GM19043 (cell line): ENCODE measurements around the gene RPL31.

Experiments used
- ATAC-seq: cut with Tn5 transposase; IDR thresholded peaks from one replicate; pipeline ENCODE4 v1.9.1; 2021; ENCODE audit warnings: low read depth; ENCODE audit not compliant: unreplicated experiment

The RPL31 gene

DNA sequence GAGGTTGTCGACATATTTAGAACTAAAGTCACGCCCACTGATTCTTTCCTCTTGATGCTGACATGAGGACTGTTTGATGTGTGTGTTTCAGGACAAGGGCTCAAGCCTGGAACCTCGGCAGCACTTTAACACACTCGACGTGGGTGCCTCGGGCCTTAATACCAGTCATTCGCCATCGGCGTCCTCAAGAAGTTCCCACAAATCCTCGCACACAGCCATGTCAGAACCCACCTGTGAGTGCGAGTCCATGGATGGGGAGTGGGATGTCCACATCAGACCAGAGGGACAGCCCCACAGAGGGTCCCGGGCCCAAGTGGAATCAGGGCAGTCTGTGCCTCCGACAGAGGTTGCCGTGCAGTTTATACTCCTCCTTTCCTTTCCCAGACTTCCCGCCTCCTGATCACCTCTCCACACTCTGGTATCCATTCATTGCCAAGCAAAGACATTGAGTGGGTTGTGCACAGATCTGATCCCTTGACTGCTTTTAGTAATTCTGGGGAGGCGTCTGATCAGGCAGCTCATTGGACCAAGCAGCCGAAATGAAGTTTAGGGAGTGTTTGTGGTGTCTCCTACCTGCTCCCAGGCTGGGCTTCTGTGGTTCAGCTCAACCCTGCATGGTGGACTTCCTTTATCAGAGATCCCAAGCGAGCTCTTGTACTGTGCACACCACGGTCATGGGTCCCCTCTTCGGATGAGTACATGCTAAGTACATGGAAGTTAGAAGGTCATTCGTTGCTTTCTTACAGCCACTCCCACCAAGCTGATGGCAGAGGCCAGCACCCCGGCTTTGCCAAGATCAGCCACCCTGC lies 27.2 kb upstream of the RPL31 start:
- no peak for ATAC-seq

GRCh38 chr2:100975521-100975785 lies 26.6 kb upstream of the RPL31 start:
- ATAC-seq: no peak

- ATAC-seq: no peak
Measured at GRCh38 chr2:100976061-100976460, 26.0 kb upstream of the RPL31 start.

DNA sequence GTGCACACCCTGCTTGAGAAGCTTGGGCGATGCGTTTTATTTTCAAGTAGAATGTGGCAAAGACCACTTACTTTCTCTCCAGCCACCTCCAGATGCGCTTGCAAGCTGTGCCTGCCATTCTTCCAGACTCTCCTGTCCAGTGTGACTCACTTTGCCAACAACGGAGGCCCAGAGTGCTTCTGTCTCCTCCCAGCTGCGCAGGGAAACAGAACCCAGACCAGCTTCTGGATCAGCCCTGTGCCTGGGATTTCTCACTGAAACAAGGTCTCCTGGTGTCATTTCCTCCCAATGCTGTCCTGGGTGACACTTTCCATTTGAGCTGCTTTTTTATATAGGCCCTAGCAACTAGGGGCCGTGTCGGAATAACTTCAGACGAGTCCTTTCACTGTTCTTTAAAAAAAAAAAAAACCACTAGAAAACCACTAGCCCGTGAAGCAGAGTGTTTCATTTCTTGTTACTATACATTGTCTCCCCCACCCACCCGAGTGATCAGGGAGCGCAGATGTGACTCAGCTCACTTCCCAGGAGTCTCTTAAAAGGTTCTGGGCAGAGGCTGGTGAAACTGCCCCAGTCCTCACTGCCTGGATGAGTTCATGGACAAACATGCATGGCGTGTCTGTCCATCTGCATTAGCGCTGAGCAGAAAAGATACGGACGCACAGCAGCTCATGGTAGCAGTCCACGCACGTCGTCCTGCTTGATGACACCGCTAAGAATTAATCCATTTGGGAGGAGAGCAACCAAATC lies 25.3 kb upstream of the RPL31 start:
- peak; percentile 92 for ATAC-seq

DNA sequence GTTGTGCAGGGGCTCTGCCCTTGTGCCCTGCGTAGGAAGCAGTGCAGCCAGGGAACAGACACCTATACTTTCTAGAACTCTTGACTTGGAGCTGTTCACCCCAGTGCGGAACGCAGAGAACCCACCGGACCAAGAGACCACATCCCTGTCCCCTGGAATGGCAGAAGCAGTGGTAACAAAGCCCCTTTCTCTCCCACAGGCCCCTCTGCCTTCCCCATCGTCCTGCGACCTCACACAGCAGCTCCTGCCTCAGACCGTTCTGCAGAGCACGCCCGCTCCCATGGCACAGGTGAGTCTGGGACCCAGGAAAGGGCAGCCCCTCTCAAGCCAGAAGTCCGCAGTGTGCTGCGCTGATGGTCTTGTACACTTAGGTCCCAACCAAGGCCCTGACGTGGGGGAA lies 24.6 kb upstream of the RPL31 start:
- no peak for ATAC-seq

DNA sequence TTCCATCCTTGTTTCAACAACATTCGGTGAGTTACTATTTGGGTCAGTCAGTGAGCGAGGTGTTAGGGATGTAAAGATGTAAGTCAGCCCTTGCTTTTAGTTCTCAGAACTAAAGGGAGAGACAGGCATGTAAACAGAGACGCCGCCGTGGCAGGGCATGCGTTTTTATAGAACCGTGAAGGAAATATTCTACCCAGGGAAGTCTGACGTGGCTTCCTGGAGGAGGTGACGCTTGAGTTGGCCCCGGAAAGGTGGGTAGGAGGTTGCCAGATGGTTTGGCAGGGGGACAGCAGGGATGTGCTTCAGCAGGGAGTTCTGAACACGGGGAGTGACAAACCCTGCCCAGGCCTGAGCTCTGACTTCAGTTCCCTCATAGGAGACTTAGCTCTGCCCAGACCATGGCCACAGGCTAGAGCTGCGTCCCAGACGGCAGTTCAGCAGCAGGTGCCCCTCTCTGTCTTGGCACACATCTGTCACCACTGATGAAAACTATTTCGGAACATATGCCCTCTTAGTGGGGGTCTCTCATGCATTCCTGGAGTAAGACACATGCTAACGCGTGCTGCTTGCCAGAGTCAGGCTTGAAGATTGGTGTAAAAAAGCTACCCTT lies 23.4 kb upstream of the RPL31 start:
- ATAC-seq: no peak

- ATAC-seq: no peak
Measured at GRCh38 chr2:100980046-100980445, 22.0 kb upstream of the RPL31 start.

DNA sequence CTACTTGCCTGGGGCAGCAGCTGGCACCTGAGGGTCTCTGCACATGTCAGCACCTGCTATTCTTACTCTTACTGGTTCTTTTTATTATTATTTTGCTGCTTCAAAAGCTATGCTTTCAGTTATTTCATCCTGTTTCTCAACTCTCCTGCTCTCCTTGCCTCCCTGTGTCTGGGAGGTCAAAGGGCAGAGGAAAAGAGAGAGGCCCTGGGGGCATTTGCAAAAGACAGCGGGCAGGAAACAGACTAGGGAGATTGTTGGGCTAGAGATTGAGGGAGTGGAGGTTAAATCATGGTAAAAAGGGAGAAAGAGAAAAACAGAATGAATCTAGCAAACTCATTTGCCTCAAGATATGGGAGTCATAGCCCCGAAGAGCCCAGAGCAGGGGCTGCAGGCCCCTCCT lies 21.1 kb upstream of the RPL31 start:
- no peak for ATAC-seq

GRCh38 chr2:100982431-100982861 lies 19.6 kb upstream of the RPL31 start:
- ATAC-seq: no peak

DNA sequence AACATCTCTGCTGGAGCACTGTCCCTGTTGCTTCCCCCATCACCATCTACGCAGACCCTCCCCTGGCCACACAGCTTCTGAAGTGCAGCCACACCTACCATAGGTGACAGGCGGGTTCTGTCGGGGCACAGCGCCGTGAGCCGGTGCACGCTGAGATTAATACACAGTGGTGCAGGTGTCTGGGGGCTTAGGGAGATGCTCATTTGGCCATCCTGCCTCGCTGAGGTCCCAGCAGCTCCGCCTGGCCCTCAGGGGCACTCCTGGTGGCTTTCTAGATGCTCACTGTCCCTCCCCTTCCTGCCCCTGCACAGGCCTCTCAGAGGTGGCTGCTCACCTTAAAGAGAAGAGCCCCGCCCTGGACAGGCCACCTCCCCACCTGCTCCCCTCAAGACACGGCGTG lies 18.9 kb upstream of the RPL31 start:
- no peak for ATAC-seq

DNA sequence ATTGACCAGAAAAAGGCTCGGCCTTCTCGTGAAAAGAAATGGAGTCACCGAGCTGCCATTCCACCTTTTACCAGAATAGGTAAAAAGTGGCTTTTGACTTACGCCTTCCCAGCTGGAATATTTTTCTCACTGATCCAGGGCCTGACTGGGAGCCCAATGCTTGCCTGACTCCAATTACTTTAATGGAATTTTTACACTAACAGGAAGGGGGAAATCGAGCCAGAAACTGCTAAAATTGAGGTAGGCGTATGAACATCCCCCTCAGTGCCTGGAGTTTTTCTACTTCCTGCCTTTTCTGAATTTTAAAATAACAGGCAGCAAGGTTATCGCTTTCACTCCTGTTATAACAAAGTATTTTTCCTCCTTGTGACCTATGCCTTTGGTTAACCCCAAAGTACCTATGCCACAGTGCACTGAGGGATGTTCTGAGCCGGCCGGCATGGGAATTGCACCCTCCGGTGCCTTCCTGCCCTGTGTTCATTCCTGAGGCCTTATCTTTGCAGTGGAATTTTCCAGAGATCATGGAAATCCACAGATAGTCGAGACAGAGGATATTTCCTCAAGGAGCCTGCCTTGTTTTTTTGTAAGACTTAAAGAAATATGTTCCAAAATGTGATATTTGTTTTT lies 18.3 kb upstream of the RPL31 start:
- no peak for ATAC-seq

DNA sequence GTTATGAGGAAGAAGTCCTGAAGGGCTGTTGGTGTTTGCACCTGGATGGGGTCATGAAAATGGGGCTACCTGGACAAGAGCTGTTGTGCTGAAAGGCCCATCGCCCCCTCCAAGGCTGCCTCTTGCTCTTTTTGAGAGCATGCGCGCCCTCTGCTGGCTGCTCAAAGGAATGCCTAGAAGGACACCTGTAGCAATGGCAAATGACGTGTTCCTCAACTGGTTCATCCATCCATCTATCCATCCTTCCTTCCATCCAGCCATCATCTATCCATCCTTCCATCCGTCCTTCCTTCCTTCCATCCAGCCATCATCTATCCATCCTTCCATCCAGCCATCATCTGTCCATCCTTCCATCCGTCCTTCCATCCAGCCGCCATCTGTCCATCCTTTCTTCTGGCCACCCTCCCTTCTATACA lies 17.2 kb upstream of the RPL31 start:
- ATAC-seq: no peak

GRCh38 chr2:100986157-100986556 lies 15.9 kb upstream of the RPL31 start:
- ATAC-seq: no peak

- no peak for ATAC-seq
Measured at GRCh38 chr2:100987536-100987935, 14.6 kb upstream of the RPL31 start.

DNA sequence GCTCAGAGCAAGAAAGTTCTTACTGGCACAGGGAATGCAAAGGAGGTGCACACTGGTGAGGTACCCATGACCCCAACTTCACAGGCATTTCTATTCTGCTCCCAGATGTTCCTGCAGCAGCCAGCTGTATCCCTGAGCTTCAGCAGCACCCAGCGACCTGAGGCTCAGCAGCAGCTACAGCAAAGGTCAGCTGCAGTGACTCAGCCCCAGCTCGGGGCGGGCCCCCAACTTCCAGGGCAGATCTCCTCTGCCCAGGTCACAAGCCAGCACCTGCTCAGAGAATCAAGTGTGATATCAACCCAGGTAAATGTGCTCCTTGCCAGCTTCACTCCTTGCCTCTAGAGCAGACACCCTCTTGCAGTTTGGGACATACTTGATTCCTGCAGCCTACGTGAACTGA lies 14.1 kb upstream of the RPL31 start:
- ATAC-seq: no peak

DNA sequence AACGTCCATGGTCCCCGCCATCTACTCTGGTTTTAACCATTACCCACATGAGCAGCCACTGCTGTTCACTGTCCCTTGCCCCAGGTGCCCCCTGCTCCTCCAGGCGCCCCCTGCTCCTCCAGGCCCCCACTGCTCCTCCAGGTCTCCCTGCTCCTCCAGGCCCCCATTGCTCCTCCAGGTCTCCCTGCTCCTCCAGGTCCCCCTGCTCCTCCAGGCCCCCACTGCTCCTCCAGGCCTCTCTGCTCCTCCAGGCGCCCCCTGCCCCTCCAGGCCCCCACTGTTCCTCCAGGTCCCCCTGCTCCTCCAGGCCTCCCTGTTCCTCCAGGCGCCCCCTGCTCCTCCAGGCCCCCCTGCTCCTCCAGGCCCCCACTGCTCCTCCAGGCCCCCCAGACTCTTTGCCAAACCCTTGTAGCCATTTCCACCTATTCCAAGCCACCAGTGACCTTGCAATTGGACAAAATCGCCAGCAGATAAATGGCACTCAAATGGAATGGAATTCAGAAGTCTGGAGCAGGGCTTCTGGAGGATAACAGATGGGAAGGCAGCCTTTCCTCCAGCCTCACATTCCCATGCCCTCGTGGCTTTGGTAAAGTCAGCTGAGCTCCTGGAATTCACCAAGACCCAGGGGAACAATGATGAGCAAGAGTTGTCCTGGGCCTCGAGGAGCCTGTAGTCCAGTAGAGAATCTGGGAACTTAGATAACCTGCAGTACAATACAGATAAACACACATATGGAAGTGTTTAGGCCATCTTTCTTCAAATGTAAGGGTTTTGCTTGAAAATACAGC lies 13.3 kb upstream of the RPL31 start:
- no peak for ATAC-seq

- ATAC-seq: no peak
Measured at GRCh38 chr2:100989666-100990065, 12.4 kb upstream of the RPL31 start.

GRCh38 chr2:100990166-100990565 lies 11.9 kb upstream of the RPL31 start:
- no peak for ATAC-seq

DNA sequence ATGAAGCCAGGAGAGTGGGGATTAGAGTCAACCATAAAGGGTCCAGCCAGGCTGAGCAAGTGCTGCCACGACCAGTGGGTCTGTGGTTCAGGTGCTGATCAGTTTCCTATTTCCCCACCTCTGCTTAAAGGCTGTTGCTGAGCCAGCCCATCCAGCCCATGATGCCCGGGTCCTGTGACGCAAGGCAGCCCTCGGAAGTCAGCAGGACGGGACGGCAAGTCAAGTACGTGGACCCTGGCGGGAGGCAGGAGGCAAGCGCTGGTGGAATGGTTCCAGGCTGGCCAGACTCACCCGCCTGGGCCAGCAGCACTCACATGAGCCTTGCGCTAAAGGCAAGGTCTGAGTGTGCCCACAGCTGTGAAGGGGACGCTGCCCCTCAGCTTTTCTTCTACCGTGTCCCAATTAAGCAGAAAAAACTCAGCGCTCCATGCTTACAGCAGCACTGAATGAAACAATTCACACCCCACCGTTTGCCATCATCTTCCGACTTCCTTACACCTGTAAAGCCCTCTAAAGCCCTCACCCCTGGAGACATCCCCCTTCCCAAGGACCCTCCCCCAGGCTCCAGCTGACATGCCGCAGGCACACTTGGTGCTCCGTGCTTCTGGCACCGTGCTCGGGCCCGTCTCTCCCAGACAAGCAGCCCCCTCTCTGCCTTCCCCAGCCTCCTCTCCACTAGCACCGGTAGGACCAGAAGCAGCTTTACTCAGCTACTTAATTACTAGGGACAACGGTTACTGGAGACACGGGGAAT lies 11.3 kb upstream of the RPL31 start:
- no peak for ATAC-seq

- no peak for ATAC-seq
Measured at GRCh38 chr2:100991404-100991773, 10.7 kb upstream of the RPL31 start.
